HepG2 (cell line): ENCODE data around the gene FAT1. TPM values are rescaled to one million over a fixed set of nuclear protein-coding genes. Genes with fewer than 3 reads are reported as not detected.
A peak's percentile ranks its signal among the peaks of the same experiment; 100 is the strongest.

Experiments used
- FOXA1 ChIP-seq, 2 experiments: fragments of 450-650 bp in 1 of 2; sonication (generic) in 1 of 2; formaldehyde crosslinking in 1 of 2; IDR thresholded peaks; 2 replicates each; pipeline versions ENCODE4 v1.4.0 to v1.6.1; 2016 to 2020; ENCODE audit warnings: missing genetic modification reagents in 1 of 2
- JUNB ChIP-seq: sonication (generic); formaldehyde crosslinking; IDR thresholded peaks from 2 replicates; pipeline ENCODE4 v1.8.0; 2022; ENCODE audit warnings: missing genetic modification reagents, mild to moderate bottlenecking, borderline replicate concordance
- KDM5B ChIP-seq: sonication (generic); formaldehyde crosslinking; IDR thresholded peaks from 2 replicates; pipeline ENCODE4 v1.4.0; 2020; ENCODE audit warnings: missing genetic modification reagents, mild to moderate bottlenecking, borderline replicate concordance
- KLF12 ChIP-seq: sonication (generic); formaldehyde crosslinking; IDR thresholded peaks from 2 replicates; pipeline ENCODE4 v1.4.0; 2020; ENCODE audit warnings: missing genetic modification reagents, borderline replicate concordance
- MED8 ChIP-seq: sonication (generic); formaldehyde crosslinking; IDR thresholded peaks from 2 replicates; pipeline ENCODE4 v1.8.1; 2023; ENCODE audit warnings: mild to moderate bottlenecking, missing genetic modification reagents; ENCODE audit not compliant: insufficient replicate concordance
- MEIS1 ChIP-seq: sonication (generic); formaldehyde crosslinking; IDR thresholded peaks from 2 replicates; pipeline ENCODE4 v1.9.0; 2021; ENCODE audit warnings: mild to moderate bottlenecking, missing genetic modification reagents, moderate library complexity, borderline replicate concordance
- NFKBIZ ChIP-seq: IDR thresholded peaks from 2 replicates; pipeline ENCODE4 v1.6.1; 2018; ENCODE audit warnings: missing genetic modification reagents, missing compliant biosample characterization
- RELA ChIP-seq: sonication (generic); formaldehyde crosslinking; IDR thresholded peaks from 2 replicates; pipeline ENCODE4 v1.4.0; 2020; ENCODE audit warnings: missing genetic modification reagents
- SMARCC2 ChIP-seq: fragments of 450-650 bp; IDR thresholded peaks from 2 replicates; pipeline ENCODE4 v1.6.1; 2017; ENCODE audit warnings: antibody characterized with exemption, mild to moderate bottlenecking
- SPEN ChIP-seq: sonication (generic); formaldehyde crosslinking; IDR thresholded peaks from 2 replicates; pipeline ENCODE4 v1.5.1; 2020; ENCODE audit warnings: low read depth, mild to moderate bottlenecking, missing genetic modification reagents
- TCF12 ChIP-seq, 2 experiments: fragments of 450-650 bp in 1 of 2; sonication (generic) in 1 of 2; formaldehyde crosslinking in 1 of 2; IDR thresholded peaks; 2 replicates each; pipeline versions ENCODE4 v1.6.1 to v1.8.0; 2017 to 2022; ENCODE audit warnings: antibody characterized with exemption in 1 of 2, mild to moderate bottlenecking in 1 of 2, missing genetic modification reagents in 1 of 2, moderate library complexity in 1 of 2
- THAP9 ChIP-seq: sonication (generic); formaldehyde crosslinking; IDR thresholded peaks from 2 replicates; pipeline ENCODE4; 2020; ENCODE audit warnings: missing genetic modification reagents, mild to moderate bottlenecking, borderline replicate concordance
- ZBTB20 ChIP-seq: sonication (generic); formaldehyde crosslinking; IDR thresholded peaks from 2 replicates; pipeline ENCODE4 v1.8.1; 2023; ENCODE audit warnings: missing genetic modification reagents, low read depth, mild to moderate bottlenecking, borderline replicate concordance
- ZGPAT ChIP-seq: IDR thresholded peaks from 2 replicates; pipeline ENCODE4 v1.6.1; 2016; ENCODE audit warnings: mild to moderate bottlenecking
- ZNF292 ChIP-seq: sonication (generic); formaldehyde crosslinking; IDR thresholded peaks from 2 replicates; pipeline ENCODE4 v1.8.1; 2022; ENCODE audit warnings: mild to moderate bottlenecking, low read depth, missing genetic modification reagents, borderline replicate concordance
- ZNF3 ChIP-seq: IDR thresholded peaks from 2 replicates; pipeline ENCODE4 v1.7.0; 2017; ENCODE audit warnings: inconsistent platforms
- ZNF331 ChIP-seq: sonication (generic); formaldehyde crosslinking; IDR thresholded peaks from 2 replicates; pipeline ENCODE4 v1.4.0; 2020; ENCODE audit warnings: missing genetic modification reagents
- ZNF33A ChIP-seq: sonication (generic); formaldehyde crosslinking; IDR thresholded peaks from 2 replicates; pipeline ENCODE4 v1.5.1; 2020; ENCODE audit warnings: missing genetic modification reagents, mild to moderate bottlenecking, moderate library complexity, borderline replicate concordance
- ZNF687 ChIP-seq: sonication (generic); formaldehyde crosslinking; IDR thresholded peaks from 2 replicates; pipeline ENCODE4 v1.5.1; 2020; ENCODE audit warnings: mild to moderate bottlenecking, missing genetic modification reagents, moderate library complexity
- polyA plus RNA-seq, 8 experiments: library from polyadenylated mRNA; depleted of rRNA in 3 of 8; stranded (reverse) in 7 of 8; unstranded in 1 of 8; fragments of >200 nt; fragmentation: Illumina TruSeq in 4 of 8; extraction: Trizol in 4 of 8; gene quantifications; 2 replicates each; pipeline versions ENCODE4 v1.2.1 to v1.2.3, GENCODE V29; 2011 to 2016; ENCODE audit warnings: low read depth in 4 of 8, missing spikeins in 1 of 8, mixed read lengths in 1 of 8; ENCODE audit not compliant: insufficient read depth in 1 of 8
- total RNA-seq, 5 experiments: library from RNA; depleted of rRNA; stranded (reverse); fragments of >200 nt; fragmentation: Illumina TruSeq; extraction: Trizol; gene quantifications; 2 replicates each; pipeline ENCODE4 v1.2.3, GENCODE V29; 2016; ENCODE audit warnings: low read depth in 1 of 5

FAT1 gene
- total and polyA plus RNA-seq, 2 of the 13 experiments (the other 11 are each of a cell fraction or from before 2014, with no cell fraction given), result 185 to 216 TPM

- TF ChIP-seq ZNF687 (CRISPR knock-in tag) (peak; percentile 58; the same call in 1 of the 2 replicates), ZNF331 (CRISPR knock-in tag) (peak; percentile 59; the same call in 1 of the 2 replicates), MEIS1 (CRISPR knock-in tag) (peak; percentile 97), ZBTB20 (CRISPR knock-in tag) (peak; percentile 83), SPEN (CRISPR knock-in tag) (peak; percentile 97; the same call in 1 of the 2 replicates), SMARCC2 (no peak), NFKBIZ (CRISPR knock-in tag) (no peak; the same call in none of the 2 replicates), MED8 (CRISPR knock-in tag) (peak; percentile 72), ZNF33A (CRISPR knock-in tag) (no peak), RELA (0 out of 2 replicates have a peak, but pooled peaks have one; percentile 6), ZNF292 (CRISPR knock-in tag) (peak; percentile 95; the same call in 1 of the 2 replicates), ZGPAT (peak; percentile 91), JUNB (peak; percentile 73; the same call in 1 of the 2 replicates), TCF12 (IDR thresholded peaks at IDR 0.05) (no peak), TCF12 (CRISPR knock-in tag; IDR thresholded peaks at IDR 0.05) (peak; percentile 71; the same call in 1 of the 2 replicates), KLF12 (CRISPR knock-in tag) (no peak), ZNF3 (CRISPR knock-in tag) (no peak), THAP9 (CRISPR knock-in tag) (0 out of 2 replicates have a peak, but pooled peaks have one; percentile 33), KDM5B (CRISPR knock-in tag) (no peak), FOXA1 (IDR thresholded peaks at IDR 0.05) (no peak), FOXA1 (CRISPR knock-in tag; IDR thresholded peaks at IDR 0.05) (peak; percentile 43)
Observed at GRCh38 chr4:186765673-186766546, 42.3 kb upstream of the FAT1 start (continued).
